ENCODE results near the gene NDUFB10. TPM values are rescaled to one million over a fixed set of nuclear protein-coding genes. Genes with fewer than 3 reads are reported as not detected.

NDUFB10 gene
- total RNA-seq, 1 donor from 2014 or later: 85.8 TPM

DNA sequence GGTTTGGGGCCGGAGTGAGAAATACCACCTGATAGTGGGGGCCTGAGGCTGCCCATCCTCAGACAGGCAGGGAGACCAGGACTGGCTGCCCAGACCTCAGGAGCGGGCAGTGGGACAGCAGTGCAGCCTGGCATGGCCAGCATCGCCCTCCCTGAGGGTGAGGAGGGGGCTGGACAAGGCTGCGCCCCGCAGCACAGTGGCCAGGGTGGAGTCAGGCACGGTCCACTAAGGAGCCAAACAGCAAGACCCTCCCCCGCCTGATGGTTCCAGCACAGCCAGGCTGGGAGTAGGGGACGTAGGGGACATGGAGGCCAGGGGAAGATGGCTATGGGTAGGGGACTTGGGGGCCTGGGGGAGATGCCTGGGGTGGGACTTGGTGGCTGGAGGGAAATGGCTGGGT, 47.0 kb downstream of the NDUFB10 start:
- ATAC-seq: no peak
- DNase-seq (ENCODE audit: low spot score): no peak
- intact Hi-C loops (cut with DNase I): loop anchor here (5.0 kb wide), 1 partner anchor 251 kb away; no protein-coding TSS in a partner anchor

DNA sequence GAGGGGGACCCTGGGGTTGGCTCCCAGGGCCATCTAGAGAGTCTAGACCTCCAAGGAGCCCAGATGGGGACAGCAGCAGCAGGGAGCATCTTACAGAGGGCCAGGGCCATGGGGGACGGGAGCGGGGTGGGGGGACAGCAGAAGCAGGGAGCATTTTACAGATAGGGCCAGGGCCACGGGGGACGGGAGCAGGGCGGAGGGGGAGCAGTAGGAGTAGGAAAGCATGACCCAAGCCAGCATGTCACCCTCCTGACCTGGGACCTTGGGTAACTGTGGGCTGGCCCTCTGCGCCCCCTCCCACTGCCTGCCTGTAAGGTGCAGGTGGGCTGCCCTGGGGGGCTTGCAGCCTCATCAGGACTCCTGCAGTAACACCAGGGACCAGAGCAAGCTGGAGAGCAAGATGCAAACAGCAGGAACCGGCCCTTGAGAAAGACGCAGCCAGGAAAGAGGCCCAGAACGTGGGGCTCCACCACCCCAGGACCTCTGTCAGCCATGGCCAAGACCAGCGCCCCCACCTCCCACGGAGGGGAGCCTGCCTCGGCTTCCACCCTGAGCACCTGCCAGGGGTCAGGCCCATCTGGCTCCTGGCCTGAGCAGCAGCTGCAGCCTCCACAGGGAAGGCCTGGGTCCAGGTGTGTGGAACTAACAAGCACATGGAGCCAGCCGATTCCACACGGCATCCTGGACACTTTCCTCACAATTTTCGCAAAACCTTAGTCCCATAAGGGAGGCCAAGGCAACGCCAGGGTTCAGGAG, 47.9 kb downstream of the NDUFB10 start:
- ATAC-seq: no peak
- DNase-seq (ENCODE audit: low spot score): no peak
- intact Hi-C loops (cut with DNase I): loop anchor here (5.0 kb wide), 1 partner anchor 250 kb away; no protein-coding TSS in a partner anchor

GRCh38 chr16:2008009-2008526, 48.7 kb downstream of the NDUFB10 start:
- peak; percentile 3 for ATAC-seq
- intact Hi-C loops (cut with DNase I): loop anchor here (5.0 kb wide), 1 partner anchor 249 kb away; no protein-coding TSS in a partner anchor
- DNase-seq (ENCODE audit: low spot score): no peak

- intact Hi-C loops (cut with DNase I): loop anchor here (5.0 kb wide), 1 partner anchor 249 kb away; no protein-coding TSS in a partner anchor
- DNase-seq (ENCODE audit: low spot score) (peak; percentile 67), ATAC-seq (no peak)
Measured at GRCh38 chr16:2008631-2009163, 49.4 kb downstream of the NDUFB10 start.

- no peak for ATAC-seq
- peak; percentile 68 for DNase-seq (ENCODE audit: low spot score)
- intact Hi-C loops (cut with DNase I): loop anchor here (5.0 kb wide), 1 partner anchor 248 kb away; no protein-coding TSS in a partner anchor
Measured at GRCh38 chr16:2009164-2009711, 49.9 kb downstream of the NDUFB10 start.

DNA sequence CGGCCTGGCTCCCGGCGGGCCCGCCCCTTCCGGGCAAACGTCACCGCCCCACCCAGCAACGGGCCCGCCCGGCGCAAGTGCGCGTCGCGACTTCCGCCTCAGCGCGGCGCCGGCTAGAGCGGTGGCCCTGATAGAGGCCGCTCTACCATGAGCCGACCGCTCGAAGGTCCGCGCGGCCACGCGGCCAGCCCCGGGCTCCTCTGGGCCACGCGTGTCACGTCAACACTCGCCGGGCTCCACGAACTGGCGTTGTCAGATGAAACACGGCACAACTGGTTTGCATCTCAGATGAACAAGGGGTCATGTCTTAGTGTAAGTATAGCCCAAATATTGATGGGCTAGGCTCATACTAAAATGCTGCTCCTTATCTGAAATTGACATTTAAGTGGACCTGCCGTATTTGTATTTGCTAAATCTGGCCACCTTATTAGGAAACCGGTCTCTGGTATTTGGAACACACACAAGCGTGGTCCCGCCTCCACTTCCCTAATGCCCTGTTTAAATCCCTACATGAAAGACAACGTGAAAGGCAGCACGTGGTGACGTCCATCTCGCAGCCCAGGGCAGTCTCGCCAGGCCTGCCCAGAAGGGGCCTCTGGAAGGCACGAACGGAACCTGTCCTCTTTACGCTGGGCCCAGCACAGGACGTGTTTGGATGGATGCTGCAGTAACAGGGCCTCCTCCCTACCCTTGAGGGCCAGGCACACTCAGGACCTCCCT, 50.6 kb downstream of the NDUFB10 start, which contains the start of gene ZNF598:
Gene ZNF598 (minus strand): TSS at position 31 of the 720 bp plus-strand sequence.
- DNase-seq (ENCODE audit: low spot score) (peak; percentile 89), ATAC-seq (peak; percentile 95)
- intact Hi-C loops (cut with DNase I): loop anchor here (5.0 kb wide), 1 partner anchor 247 kb away; no protein-coding TSS in a partner anchor

Other genes with a start within 250 kb of the NDUFB10 start
- 50.1 TPM for gene NME3, start 188.0 kb upstream of the NDUFB10 start, total RNA-seq
- gene EME2, start 186.7 kb upstream of the NDUFB10 start, total RNA-seq: 15.3 TPM
- gene MRPS34, start 186.4 kb upstream of the NDUFB10 start, total RNA-seq: 42.7 TPM
- gene SPSB3, start 177.0 kb upstream of the NDUFB10 start, total RNA-seq: 35.3 TPM
- 28.0 TPM for gene NUBP2, start 176.6 kb upstream of the NDUFB10 start, total RNA-seq
- gene IGFALS, start 165.8 kb upstream of the NDUFB10 start, total RNA-seq: 0.22 TPM
- 73.4 TPM for gene HAGH, start 132.7 kb upstream of the NDUFB10 start, total RNA-seq
- gene FAHD1, start 132.3 kb upstream of the NDUFB10 start, total RNA-seq: 13.8 TPM
- not detected for gene MEIOB, start 87.4 kb upstream of the NDUFB10 start, total RNA-seq
- gene HS3ST6, start 41.1 kb upstream of the NDUFB10 start, total RNA-seq: not detected
- 16.0 TPM for gene MSRB1, start 16.3 kb upstream of the NDUFB10 start, total RNA-seq
- not detected for gene RPL3L, start 4.8 kb upstream of the NDUFB10 start, total RNA-seq
- 990 TPM for gene RPS2, start 5.3 kb downstream of the NDUFB10 start, total RNA-seq
- gene RNF151, start 7.3 kb downstream of the NDUFB10 start, total RNA-seq: not detected
- gene TBL3, start 12.5 kb downstream of the NDUFB10 start, total RNA-seq: 21.8 TPM
- not detected for gene NOXO1, start 21.9 kb downstream of the NDUFB10 start, total RNA-seq
- 15.5 TPM for gene GFER, start 24.7 kb downstream of the NDUFB10 start, total RNA-seq
- gene SYNGR3, start 30.4 kb downstream of the NDUFB10 start, total RNA-seq: 0.76 TPM
- 34.5 TPM for gene ZNF598, start 50.3 kb downstream of the NDUFB10 start, total RNA-seq
- 0.36 TPM for gene NPW, start 60.2 kb downstream of the NDUFB10 start, total RNA-seq
- gene NHERF2, start 67.4 kb downstream of the NDUFB10 start, total RNA-seq: 107 TPM
- gene NTHL1, start 88.3 kb downstream of the NDUFB10 start, total RNA-seq: 21.8 TPM
- 156 TPM for gene TSC2, start 88.4 kb downstream of the NDUFB10 start, total RNA-seq
- 159 TPM for gene PKD1, start 176.4 kb downstream of the NDUFB10 start, total RNA-seq
- gene RAB26, start 189.1 kb downstream of the NDUFB10 start, total RNA-seq: 0.40 TPM
- gene TRAF7, start 196.2 kb downstream of the NDUFB10 start, total RNA-seq: 44.8 TPM
- gene CASKIN1, start 237.1 kb downstream of the NDUFB10 start, total RNA-seq: 1.6 TPM
- 21.8 TPM for gene MLST8, start 245.9 kb downstream of the NDUFB10 start, total RNA-seq

Measured in sciatic nerve (tissue), 2 donors.